Uterus (tissue), 2 donors: ENCODE results near the gene PID1.

Source experiments
- CTCF ChIP-seq, 4 experiments: fragments of 200-600 bp in 2 of 4; fragments of 450-650 bp in 2 of 4; sonication (generic) in 2 of 4; IDR thresholded peaks; one replicate each; pipeline ENCODE4 v1.5.1; 2016 to 2019; ENCODE audit warnings: antibody characterized with exemption in 4 of 4, mild to moderate bottlenecking in 2 of 4, moderate library complexity in 1 of 4
- POLR2A ChIP-seq, 2 donors: fragments of 450-650 bp; IDR thresholded peaks; one replicate each; pipeline ENCODE4 v1.6.1; 2016; ENCODE audit warnings: antibody characterized with exemption in 2 of 2, mild to moderate bottlenecking in 1 of 2, moderate library complexity in 1 of 2

DNA sequence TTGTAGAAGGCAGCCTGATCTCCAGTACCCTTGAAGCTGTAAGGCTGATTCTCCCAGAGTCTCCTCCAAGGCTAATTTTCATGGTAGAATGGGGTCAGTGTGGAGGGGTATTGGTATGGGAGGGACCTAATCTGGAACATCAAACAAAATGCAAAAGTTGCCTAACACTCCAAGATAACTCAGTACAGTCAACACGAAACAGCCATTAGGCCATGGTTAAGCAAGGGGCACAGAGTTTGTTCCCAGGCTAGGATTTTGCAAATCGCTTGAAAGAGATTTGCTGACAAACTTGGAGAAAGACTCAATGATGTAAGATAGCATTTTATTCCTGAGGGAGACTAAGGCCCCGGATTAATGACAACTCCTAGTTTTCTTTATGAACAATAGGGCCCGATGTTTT is 5.4 kb downstream of the PID1 start:
- TF ChIP-seq POLR2A (IDR thresholded peaks at IDR 0.05): no peak
- no peak for TF ChIP-seq CTCF (IDR thresholded peaks at IDR 0.05)
